ENCODE results near the gene WWOX.

WWOX gene

DNA sequence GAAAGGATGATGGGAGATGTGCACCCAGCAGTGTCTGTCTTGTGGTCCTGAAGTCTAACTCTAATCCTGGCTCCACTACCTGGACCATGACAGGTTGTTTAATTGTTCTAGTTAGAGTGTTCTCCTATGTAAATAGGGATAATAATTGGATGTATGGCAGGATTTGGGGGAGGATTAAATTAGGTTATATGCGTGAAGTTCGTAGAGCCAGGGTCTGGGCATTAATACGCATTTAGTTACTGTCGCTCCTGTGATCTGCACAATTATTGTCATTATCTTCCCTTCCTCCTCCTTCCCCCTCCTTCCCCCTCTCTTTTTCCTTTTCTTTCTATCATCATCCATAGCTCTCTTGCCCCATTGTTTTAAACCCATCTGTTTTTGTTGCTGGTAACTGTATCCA, 210.3 kb downstream of the WWOX start:
- DNase-seq, result no peak

DNA sequence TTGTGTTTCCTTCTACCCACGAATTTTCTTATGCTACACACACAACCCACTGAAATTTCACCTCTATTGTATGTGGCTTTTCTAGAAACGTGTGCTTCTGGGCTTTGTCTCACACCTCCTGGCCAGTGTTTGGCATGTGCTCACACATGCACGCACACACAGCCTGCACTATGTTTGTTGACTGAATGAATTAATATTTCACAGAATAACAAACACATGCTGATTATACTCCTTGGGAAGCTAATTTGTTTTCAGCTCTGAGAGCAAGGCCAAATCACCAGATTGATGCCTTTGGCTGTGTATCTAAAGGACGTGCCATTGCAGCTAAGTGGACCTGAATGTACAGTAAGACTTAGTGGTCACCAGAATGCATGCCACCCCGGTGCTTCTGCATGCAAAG, 210.7 kb downstream of the WWOX start:
- no peak for DNase-seq

DNA sequence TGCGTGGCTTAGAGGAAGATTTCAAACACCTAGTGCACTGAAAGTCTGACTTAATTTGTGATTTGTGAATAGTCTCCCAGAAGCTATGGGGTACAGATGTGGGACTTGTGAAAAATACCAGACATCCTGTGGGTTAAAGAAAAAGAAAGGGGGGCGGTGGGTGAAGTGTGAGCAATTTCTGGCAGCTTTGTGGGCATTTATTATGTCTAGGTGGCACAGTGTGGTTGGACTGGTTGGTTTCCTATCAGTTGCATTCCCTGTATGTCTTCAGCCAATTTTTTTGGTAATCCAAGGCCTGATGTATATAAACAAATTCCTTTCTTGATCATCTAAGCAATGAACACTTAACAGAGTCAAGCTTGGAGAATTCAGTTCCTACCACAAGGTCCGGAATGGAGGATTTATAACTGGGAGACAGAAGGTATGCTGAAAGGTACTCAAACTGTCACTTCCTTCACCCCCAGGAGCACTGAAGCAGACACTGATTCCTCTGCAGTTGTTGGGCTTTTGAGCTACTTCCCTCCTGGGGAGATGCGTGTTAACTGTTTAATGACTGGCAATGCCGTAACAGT, 211.6 kb downstream of the WWOX start:
- DNase-seq, result no peak

DNA sequence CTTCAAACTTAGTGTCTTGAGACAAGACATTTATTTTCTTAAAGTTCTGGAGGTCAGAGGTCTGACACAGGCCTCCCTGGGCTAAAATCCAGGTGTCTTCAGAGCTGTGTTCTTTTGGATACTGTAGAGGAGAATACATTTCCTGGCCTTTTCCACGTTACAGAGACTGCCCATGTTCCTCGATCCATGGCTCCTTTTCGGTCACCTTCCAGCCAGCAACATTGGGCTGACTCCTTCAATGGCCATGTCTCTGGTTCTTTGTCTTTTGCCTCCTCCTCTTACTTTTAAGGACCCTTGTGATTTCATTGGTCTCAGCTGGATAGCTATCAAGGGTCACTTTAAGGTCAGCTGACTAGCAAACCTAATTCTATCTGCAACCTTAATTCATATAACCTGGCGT, 212.4 kb downstream of the WWOX start:
- DNase-seq, result no peak

DNA sequence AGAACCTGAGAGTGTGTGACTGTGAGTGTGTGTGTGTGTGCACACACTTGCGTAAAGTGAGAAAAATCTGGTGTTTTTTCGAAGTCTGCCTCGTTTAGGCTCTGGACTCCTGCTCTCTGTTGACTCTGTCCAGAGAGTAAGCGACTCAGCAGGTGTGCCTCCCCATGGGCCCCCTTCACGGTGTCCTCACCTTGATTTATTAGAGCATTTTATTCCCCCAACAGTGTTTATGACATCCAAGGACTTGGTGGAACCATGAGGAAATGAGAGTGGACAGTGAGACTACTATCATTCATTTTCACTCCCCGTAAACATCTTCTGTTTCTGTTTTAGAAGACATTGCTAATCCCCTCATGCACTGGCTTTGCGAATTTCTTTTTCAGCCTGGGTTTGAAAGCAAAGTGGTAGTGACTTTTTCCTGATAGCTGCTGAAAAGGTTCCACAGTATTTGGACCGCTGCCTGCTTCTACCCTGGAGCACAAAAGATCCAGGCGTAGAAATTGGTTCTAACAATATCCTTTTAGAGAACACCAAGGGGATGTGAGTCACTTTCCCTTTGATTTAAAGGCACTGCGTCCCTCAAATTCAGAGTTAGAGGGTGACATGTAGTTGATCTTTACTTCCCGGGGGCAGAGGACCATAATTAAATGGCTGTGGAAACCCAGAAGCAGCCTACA, 218.2 kb downstream of the WWOX start:
- no peak for DNase-seq

DNA sequence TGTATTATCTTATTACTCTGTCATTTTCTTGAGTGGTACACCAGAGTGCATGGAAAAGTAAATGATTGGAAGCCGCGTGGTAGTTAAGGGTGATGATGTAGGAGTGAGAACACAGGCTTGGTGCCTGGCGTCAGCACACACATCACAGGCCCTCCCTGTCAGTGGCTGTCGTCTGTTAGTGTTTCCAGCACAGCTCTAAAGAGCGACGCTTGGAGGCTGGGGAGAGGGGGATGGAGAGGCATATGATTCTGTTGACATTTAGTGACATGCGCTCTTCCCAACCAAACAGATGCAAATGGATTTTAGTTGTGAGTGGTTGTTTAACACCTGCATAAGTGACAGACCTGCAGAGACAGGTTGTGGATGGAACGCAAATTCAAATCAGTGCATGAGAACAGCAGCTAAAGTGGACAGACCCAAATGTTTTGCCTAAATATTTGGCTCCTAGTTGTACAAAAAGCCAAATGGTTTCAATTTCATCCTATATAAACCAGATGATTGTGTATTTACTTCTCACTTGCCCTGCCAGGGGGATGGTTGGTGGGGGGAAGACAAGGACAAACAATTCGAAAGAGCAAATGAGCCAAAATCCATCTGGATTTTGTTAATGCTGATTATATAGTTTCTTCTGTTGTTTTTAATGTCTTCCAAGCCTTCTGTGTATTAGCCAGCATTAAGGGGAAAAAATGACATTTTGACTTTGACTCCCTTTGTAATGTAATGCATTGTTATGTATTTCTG, 222.3 kb downstream of the WWOX start:
- DNase-seq, result no peak

DNA sequence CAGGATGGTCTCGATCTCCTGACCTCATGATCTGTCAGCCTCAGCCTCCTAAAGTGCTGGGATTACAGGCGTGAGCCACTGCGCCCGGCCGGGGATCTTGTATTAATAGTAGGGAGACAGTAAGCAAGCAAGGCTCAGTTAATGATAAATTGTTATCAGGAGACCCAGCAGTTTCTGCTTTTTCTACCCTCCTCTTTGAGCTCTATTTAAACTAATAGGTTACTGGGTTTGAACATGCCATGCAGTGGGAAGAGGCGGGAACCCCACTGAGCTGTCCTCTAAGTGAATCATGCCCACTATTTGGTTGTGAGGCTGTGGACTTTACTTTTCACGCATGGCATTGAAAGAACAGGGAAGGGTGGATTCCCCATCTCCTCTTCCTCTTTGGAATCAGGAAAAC, 223.9 kb downstream of the WWOX start:
- no peak for DNase-seq

DNA sequence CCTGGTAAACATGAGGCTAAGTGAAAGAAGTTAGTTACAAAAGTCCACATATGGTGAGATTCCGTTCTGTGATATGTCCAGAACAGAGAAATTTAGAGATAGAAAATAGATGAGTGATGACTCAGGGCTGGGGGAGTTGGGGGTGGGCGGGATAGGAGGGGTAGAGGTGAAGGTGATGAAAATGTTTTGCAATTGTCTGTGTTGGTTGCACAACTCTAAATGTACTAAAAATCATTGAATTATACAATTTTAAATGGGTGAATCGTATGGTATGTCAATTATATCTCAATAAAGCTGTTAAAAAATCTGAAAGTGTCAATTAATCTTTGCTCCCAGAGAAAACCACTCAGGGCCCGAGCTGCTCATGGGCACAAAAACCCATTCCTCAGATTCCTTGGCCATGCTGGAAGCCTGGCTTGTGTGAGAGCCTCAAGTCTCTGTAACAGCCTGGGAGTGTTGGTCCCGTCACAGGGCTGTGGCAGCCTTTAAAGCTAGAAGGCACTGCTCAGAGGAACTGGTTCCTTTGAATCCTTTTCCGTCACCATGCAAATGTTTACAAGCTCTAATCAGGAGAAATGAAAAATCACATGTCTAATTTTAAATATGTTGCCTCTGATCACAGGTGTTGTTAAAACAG, 225.3 kb downstream of the WWOX start:
- no peak for DNase-seq

DNA sequence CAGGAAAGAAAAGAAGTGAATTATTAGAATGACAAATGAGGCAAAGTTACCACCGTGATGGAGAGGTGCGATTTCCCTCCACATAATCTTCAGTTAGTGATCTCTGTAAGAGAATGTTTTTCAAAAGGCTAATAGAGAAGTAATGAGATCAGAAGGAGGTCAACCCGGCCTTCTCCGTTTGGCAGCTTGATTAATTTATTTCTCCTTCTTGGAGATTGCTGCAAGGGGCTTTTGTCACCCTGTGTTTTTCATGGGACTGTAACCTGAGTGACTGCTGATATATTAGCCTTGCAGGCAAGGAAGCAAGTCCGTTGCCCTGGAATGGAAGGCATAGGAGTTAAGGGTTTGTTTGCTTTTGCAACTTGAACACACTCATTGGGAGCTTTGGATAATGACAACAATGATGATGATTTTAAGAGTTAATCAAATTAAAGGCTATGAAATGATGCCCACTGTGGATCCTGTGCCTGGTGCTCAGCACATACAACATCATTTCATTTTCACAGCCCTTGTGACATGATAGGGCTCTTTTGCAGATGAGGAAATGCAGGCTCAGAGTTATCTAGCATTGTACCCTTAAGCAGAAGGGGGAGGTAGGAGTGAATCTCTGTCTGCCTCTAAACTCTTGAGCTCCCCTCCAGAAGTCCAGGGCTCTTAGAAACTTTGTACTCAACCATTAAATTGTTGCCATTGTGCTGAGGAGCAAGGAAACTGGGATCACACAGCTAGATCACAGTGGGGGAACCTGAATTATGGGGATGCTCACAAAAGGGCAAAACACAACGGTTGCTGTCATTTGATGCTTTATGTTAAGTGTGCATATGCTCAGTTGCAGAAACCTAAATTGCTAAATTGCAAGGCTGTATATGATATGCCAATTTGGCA, 226.3 kb downstream of the WWOX start:
- DNase-seq, result no peak

DNA sequence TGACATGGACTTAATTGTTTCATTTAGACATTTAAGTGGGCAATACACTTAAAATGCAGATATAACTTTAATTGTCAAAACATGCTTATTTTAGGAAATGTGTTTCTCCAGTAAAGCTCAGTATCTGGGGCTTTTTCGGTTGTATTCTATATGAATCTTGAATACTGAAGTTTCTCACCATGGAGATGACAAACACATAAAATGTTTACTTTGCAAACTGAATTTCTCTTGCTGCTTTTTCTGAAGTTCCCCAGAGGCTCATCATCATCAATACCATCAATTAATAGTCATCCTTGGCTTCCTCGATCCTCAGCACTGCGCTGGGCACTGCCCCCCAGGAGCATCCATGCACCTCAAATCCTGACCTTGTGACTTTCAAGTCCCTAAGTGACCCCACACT, 227.3 kb downstream of the WWOX start:
- no peak for DNase-seq

DNA sequence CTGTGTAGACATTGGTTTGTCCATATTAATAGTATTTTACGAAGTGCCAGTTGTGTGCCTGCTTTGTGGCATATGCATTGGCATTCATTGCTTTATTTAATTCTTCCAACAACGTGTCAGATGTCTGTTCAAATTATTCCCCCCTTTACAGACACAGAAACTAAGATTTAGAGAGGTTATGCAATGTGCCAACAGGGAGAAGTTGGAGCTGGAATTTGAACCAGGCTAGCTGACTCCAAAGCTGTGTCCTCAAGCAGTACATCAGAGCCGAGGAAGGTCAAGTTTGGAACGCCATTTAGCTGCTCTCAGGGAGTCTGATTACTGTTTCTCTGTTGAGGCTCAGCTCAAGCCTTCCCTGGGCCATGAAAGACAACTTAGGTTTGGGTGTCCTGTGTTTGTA, 232.3 kb downstream of the WWOX start:
- DNase-seq, result no peak

DNA sequence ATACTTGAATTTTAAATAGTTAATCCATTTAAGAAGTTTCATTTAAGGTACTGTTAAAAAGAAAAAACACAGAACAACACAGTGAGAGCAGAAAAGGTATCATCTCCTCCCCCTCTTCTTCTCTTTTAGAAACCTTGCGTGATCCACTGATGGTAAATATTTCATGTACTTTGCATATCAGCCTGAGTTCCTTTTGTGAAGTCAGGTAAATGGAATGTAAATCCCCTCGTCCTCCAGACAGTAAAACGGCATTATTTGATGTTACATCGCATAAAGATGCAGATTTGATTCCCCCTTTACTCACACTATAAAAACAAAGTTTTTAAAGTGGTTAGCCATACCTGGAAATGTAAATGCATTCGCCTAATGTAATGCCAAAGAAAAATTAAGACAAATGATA, 234.4 kb downstream of the WWOX start:
- no peak for DNase-seq

DNA sequence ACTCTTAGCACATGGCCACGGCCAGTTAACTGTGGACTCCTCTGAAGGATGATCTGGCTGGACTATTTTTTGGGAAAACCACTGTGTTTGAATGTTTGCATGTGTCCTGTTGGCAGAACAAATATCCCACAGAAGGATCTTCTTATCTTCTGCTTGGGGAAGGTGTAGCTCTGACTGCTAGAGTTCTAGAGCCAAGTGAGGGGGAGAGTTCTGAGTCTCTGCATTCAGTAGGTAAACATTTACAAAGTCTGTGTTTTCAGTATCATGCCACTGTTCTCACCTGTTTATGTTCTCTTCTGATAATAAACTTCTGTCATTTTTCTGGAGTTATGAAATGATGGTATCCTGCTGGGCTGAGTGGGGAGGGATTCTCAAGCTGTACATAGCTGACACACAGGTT, 241.1 kb downstream of the WWOX start:
- no peak for DNase-seq

DNA sequence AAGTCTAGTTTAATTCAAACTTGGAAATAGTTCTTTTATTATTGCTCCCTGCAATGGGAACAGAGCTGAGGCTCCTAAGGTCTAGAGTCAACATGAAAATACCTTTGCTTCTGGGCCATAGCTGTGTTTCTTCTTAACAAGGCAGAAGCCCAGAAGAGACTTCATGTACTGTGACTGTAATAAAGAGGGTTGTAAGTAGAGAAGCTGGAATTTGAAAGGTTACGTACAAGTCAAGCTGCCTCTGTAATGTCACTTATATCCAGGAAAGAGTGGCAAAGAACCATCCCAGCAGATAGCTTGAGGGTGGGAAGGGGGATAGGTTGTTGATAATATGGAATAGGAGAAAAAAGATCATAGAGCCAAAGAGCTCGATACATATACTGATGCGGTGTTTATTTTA, 248.6 kb downstream of the WWOX start:
- DNase-seq, result no peak

DNA sequence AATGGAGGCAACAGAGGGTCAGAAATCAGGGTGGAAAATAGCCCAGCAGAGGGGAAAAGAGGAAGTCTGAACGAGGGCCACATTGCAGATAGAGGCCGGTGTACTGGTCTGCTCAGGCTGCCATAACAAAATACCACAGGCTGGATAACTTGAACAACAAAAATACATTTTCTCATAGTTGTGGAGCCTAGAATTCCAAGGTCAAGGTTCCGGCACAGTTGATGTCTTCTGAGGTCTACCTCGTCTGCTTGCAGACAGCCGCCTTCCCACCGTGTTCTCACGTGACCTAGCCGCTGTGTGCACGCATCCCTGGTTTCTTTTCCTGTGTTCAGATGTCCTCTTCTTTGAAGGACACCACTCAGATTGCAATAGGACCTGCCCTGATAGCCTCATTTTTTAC, 249.4 kb downstream of the WWOX start:
- no peak for DNase-seq

DNA sequence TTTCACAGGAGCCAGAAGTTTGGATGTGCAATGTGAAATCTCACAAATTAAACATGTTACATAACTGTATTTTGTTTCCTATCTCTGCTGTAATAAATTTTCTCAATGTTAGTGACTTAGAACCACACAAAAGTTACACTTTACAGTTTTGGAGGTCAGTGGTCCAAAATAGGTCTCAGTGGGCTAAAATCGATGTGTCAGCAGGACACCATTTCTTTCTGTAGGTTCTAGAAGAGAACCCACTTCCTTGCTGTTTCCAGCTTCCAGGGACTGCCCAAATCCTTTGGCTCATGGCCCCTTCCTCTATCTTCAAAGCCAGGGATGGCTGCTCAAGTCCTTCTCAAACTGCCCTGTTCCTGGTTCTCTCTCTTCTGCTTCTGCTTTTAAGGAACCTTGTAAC, 252.7 kb downstream of the WWOX start:
- no peak for DNase-seq

DNA sequence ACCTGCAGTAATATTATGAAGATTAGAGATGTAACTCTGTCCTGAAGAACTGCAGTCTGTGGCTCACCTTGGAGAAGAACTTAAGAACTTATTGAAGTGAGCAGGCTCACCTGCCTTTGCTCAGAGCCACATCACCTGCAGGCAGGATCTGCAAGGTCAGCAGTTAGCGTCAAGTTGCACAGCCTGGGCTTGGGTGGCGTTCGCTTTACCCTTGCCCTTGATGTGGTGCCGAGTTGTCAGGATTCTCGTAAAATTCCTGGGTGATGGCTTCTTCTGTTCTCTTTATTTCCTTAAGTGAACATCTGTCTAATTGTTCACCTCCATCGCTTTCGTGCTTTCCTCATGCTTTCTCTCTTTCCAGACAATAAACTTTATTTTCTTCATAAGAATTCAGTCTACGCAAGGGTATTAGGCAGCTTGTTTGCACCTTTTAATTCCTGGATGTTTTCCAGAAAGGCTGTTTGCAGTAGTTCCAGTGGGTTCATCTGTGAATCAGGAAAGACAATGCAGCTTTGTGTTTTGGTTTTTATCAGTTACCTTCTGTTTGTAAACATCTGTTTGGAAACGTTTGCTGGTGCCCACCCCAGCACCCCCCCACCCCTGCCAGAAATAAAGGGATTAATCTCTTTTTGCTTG, 254.3 kb downstream of the WWOX start:
- DNase-seq, result no peak

DNA sequence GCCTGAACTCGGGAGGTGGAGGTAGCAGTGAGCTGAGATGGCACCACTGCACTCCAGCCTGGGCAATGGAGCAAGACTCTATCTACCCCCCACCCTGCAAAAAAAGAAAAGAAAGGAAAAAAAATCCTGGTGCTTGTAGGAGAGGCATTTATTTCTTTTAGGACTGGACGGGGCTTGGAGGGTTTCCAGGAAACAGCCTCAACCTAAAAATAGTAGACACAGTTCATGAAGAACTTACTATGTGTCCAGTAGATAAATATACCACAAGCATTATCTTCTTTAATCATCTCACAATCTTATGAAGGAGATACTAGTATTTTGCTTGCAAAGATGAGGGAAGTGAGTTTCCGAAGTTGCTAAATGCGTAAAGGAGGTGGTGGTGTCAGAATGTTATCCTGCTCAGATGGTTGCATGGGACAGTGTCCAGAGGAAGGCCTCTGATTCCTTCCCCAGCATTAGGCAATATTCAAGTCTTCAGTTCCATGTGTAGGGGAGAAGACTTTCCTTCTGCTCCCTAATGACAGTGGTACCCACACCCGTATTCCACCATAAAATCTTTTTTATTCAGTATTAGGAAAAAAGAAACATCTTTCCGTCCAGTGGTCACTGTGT, 263.2 kb downstream of the WWOX start:
- no peak for DNase-seq

DNA sequence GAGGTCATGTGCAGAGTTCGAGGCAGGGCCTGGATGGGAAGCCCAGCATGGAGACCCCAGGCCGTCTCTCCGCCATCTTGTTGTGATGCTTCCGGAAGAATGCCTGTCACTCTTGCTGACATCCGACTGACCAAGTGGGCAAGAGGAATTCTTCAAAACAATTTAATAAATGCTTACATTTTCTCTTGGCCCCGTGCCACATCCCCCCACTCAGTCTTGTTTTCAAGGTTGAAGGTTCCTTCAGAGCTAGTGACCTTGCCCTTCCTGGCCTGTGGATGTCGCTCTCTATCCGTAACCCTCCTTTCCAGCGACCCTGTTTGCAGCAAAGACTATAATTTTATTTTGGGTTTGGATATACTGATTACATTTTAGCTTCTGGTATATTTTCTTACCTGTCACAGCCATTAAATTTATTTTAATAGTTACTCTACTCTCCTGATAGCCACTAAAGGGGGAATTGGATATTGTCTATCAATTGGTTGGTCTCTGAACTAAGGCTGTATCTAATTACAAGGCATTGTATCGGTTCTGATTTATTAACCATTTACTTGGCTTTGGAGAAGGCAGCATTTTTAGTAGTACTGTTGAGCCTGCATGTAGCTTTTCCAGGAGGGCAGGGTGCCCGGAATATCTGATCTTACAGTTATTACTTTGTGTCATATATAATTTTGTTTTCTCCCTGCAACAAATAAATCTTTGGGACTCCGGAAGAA, 264.5 kb downstream of the WWOX start:
- DNase-seq, result no peak

DNA sequence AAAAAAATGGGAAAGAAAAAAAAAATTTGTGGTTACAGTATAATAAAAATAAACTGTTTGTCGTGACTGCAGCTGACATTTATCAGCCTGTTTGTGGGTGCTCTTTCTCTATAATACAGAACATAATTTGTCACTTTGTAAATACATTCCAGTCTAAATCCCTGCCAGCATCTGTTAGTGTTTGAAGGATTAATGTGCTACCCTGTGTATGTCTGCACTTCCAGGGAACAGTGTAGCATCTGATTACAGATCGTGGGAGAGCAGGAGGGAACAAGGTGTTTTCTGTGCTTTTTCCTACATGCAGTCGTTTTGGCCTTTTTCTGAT, 265.1 kb downstream of the WWOX start:
- DNase-seq, result no peak

DNA sequence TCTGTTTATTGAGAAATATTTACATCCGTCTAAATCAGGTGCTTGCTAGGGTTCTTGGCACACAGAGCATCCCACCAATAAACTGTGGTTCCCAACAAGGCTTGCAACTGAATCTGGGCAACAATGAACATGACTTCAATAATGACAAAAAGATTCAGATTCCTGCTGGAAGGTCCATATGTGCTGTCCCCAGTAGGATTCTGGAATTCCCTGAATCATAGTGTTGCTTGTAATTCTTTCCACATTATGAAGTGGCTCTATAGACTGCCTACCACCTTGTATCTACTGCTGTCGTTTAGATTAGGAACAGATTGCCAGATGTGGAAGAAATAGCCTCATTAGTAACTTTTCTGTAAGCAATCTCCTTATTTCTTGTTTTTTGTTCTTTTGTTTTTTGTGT, 265.9 kb downstream of the WWOX start:
- DNase-seq, result no peak

Measured in inflammatory macrophage treated with lipopolysaccharide for 4 hours (primary cell).